HTERT RPE-1 (cell line): ENCODE measurements around the gene ZXDB.
"Not testable (repeated sequence)": the region's sequence is repeated elsewhere in the genome, so short reads cannot be mapped to it uniquely, and the experiment has no call there.

Experiments used
- in situ Hi-C: fragments of 300-500 bp; cut with MboI; formaldehyde crosslinking; loops from 4 replicates; pipeline ENCODE4 v1.14.3; 2020; ENCODE audit warnings: low sequenced_read_pairs

ZXDB gene

DNA sequence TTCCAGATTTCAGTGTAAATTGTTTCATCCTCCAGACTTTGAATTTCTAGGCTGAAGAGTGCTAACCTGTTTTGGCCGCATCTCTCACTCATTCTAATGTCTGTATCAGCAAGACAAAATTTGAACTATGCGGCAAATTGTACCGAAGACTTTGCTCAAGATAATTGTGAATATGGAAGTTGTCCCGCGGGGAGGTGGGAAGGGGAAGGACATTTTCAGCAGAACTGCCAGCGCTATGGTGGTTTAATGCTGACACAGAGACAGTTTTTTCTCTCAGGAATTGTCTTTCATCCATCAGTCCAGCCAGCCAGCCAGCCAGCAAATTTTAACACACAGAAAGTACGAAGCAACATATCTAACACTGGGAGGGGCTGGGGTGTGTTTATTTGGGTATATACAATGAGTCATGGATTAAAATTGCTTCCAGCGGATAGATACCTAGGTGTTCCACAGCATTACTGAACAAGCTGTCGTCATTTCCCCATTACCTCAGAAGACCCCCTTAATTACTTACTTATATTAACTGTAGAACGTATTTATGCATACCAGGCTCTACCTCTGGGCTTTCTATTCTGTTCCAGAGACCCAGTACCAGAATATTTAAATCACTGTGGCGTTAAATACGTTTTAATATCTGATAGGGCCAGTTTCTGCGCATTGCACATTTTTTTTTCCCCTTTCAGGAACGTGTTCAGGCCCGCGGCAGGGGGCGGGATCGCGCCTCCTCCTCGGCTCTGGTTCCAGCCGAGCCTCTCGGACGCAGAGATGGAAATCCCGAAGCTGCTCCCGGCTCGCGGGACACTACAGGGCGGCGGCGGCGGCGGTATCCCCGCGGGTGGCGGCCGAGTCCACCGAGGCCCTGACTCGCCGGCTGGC, at the start of gene ZXDB:
Gene ZXDB (plus strand): TSS at position 728 of the 876 bp plus-strand sequence. CDS start 38 bp downstream, at position 766.
- in situ Hi-C loops: not testable (repeated sequence)

DNA sequence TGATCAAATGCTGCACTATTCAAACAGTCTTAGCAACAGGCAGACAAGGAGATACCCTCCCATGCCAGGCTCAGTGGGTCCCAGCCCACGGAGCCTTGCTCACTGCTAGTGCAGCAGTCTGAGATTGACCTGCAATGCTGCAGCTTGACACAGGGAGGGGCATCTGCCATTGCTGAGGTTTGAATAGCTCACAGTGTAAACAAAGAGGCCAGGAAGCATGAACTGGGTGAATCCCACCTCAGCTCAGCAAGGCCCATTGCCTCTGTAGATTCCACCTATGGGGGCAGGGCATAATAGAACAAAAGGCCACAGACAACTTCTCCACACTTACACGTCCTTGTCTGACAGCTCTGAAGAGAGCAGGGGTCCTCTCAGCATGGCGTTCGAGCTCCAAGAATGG, 26.6 kb upstream of the ZXDB start:
- in situ Hi-C loops: no loop called here

DNA sequence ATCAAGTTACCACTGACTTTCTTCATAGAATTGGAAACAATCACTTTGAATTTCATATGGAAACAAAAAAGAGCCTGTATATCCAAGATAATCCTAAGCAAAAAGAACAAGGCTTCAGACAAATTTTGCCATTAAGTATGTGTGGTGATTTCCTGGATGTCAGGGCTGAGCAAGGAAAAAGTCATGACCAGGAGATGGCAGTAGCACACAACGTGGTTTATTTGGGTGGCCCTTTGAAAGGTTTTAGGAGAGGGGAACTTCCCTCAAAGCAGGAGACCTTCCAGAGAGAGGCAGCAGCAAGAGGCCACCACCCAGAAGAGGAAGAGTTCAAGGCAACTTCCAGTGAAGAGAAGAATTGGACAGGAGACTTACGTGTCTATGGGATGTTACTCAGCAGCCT, 18.1 kb upstream of the ZXDB start:
- in situ Hi-C loops: no loop called here

DNA sequence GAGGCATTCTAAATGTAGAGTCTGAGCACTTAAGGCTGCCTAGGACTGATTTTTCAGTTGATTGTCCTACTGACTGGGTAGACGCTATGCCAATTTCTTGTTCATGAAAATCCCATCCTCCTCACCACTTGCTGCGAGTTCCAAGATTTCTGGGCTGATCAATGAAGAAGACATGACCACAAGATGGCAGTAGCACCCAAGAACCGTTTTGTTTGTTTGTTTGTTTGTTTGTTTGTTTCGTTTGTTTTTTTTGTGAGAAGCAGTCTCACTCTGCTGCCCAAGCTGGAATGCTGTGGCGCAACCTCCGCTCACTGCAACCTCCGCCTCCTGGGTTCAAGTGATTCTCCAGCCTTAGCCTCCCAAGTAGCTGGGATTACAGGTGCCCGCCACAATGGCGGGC, 8.9 kb upstream of the ZXDB start:
- in situ Hi-C loops: not testable (repeated sequence)

DNA sequence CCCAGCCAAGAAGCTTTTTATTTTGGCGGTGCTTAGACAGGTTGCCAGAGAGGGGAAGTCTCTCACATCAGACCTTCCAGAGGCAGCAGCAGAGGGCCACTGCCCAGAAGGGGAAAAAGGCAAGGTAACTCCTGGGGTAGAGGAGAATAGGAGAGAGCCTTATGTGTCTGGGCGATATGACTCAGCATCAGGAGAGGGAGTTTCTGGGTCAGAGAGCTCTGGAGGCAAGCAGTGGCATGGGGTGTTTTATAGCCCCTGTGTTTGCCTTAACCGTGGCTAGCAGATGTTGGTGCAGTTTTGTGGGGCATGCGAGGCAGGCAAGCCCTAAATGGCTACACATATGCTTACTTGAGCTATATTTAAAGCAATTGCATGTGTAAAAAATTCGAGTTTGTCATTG, 8.3 kb upstream of the ZXDB start:
- in situ Hi-C loops: no loop called here

DNA sequence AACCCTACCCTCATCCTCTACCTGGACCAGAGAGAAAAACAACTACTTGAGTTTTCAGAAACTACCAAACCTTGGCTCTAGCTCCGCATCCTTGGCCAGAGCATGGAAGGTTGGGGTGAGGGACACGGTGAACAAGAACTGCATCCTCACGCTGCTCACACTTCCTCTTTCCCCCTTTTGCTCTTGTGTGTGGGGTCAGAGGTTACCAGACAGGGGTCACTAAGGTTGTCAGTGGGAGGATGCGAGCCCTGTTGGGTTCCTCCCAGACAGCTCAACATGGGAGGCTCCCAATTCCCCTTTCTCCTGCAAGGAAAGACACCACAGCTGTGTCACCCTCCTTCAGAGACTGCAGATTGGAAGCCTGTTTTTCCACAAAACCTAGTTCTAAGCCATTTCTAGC, 5.5 kb upstream of the ZXDB start:
- in situ Hi-C loops: no loop called here

DNA sequence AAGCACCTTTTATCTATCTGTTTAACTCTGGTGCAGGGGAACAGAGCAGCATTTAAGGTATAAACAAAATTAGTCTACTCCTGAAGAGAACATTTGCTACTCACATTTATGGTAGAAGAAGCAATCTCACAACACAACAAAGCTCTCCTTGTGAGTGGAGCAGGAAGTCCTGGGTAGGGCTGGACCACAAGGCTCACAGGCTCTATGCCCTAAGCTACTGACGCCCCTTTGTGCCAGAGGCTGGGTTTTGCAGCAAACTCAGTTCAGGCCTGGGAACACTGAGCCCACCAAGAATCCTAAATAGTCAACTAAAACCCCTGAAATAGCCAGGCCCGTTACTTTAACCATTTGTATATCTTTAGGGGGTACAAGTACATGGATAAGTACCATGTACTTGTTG, 4.7 kb upstream of the ZXDB start:
- in situ Hi-C loops: no loop called here

DNA sequence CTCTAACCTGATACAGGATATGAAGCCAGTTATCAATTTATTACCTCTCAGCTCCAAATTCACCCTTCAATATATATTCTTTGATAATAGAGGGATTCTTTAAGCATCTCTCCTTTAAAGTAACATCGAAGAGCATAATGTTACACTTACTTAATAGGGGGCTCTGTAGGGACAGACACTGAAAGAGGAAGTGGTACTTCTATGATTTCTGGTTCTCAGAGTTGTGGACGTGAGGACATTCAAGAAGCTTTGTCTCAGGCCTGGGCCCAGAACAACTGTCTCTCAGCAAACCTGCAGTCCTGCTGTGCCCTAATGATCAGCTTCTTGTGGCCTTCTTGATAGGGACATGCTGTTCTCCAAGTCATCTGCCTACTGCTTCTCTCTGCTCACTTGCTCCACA, 4.2 kb upstream of the ZXDB start:
- in situ Hi-C loops: no loop called here

DNA sequence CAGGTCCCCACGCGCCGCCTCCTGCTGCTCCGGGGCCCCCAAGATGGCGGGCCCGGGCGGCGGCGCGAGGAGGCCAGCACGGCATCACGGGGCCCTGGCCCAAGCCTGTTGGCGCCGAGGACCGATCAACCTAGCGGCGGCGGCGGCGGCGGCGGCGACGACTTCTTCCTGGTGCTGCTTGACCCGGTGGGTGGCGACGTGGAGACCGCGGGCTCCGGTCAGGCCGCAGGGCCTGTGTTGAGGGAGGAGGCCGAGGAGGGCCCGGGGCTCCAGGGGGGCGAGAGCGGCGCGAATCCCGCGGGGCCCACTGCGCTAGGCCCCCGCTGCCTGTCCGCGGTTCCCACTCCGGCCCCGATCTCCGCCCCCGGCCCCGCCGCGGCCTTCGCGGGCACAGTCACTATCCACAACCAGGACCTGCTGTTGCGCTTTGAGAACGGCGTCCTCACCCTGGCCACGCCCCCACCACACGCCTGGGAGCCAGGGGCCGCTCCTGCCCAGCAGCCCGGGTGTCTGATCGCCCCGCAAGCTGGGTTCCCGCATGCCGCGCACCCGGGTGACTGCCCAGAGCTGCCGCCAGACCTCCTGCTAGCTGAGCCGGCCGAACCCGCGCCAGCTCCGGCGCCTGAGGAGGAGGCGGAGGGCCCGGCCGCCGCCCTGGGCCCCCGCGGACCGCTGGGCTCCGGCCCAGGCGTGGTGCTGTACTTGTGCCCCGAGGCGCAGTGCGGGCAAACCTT, 516 bp downstream of the ZXDB start:
- in situ Hi-C loops: not testable (repeated sequence)

DNA sequence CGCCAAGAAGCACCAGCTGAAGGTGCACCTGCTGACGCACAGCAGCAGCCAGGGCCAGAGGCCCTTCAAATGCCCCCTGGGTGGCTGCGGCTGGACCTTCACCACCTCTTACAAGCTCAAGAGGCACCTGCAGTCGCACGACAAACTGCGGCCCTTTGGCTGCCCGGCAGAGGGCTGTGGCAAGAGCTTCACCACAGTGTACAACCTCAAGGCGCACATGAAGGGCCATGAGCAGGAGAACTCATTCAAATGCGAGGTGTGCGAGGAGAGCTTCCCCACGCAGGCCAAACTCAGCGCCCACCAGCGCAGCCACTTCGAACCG, 1.0 kb downstream of the ZXDB start:
- in situ Hi-C loops: not testable (repeated sequence)

DNA sequence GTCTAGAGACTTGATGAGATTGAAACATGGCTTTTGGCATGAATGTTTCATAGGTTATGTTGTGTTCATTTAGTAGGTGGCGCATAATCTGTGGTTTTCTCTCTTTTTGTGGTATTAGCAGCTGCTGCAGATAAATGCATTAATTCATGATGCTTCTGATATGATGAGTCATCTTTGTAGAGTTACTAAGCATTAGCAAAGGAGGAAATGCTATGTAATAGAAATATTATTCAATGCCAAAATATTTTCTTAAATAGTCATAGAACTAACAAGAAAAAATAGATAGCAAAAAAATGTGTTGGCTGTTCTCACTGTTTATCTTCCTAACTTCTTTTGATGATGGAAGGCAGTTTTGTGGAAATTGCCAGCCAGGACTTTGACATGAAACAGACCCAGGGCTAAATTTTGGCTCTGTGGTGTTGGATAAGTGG, 3.6 kb downstream of the ZXDB start:
- in situ Hi-C loops: no loop called here

DNA sequence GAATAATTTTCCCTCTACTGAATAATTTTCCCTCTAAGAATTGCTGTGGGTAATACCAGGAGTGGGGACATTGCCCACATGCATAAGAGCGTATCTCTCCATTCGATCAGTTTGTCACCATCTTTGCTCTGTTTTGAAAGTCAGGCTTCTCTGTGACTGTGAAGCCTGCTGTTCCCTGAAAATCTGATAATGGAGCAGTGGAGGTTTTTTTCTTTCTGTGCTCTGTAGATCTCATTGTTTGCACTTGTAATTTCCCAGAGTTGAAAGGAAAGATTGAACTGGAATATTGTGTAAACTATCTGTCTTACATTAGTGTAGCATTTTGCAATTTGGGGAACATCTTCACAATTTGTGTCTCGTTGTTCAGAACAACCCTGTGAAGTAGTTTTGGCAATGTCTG, 4.3 kb downstream of the ZXDB start:
- in situ Hi-C loops: no loop called here

DNA sequence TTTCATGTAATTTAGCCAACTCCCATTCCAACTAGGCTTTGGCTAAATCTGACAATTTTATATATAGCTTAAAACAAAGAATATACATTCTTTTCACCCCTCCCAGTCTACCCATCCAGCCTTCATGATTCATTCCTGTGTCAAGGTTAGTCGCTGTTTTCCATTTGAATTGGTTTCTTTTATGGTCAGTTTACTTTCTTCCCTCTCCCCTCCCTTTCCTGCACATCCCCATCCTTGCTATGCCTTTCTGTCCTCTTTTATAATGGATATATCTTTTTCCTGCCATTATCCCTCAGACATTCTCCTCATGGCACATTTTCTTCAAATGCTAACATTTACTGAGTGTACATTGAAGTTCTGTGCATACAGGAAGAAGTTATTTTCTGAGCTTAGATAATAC, 4.7 kb downstream of the ZXDB start:
- in situ Hi-C loops: no loop called here

DNA sequence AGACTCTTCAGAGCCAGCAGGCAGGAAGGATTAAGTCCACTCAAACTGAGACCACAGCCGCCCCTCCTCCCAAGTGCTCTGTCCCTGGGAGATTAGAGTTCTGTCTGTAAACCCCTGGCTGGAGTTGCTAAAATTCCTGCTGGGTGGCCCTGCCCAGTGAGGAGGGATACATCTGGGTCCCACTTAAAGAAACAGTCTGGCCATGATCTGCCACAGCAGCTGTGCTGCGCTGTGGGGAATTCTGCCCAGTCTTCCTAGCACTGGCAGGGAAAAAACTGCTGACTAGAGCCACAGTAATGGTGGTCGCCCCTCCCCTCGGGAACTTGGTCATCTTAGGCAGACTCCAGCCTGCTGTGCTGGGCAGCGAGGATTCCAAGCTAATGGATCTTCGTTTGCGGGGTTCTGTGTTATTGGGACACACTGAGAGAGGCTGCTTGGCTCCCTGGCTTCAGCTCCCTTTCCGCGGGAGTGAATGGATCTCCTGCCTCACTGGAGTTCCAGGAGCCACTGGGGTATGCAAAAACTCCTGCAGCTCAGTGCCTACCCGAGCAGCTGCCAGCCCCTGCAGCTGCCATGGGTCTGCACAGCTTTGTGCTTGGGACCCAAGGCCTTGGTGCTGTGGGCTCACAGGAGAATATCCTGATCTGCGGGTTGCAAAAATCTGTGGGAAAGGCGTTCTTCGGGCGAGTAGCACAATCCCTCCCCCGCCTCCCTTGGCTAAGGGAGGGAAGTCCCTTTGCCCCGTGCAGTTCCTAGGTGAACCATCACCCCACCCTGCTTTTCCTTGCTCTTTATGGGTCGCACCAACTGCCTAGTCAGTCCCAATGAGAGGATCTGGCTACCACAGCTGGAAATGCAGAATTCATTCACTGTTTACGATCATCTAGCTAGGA, 15.7 kb downstream of the ZXDB start:
- in situ Hi-C loops: no loop called here

DNA sequence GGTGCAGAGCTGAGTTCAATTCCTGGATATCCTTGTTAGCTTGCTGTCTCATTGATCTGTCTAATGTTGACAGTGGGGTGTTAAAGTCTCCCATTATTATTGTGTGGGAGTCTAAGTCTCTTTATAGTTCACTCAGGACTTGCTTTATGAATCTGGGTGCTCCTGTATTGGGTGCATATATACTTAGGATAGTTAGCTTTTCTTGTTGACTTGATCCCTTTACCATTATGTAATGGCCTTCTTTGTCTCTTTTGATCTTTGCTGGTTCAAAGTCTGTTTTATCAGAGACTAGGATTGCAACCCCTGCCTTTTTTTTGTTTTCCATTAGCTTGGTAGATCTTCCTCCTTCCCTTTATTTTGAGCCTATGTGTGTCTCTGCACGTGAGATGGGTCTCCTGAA, 21.5 kb downstream of the ZXDB start:
- in situ Hi-C loops: not testable (repeated sequence)

DNA sequence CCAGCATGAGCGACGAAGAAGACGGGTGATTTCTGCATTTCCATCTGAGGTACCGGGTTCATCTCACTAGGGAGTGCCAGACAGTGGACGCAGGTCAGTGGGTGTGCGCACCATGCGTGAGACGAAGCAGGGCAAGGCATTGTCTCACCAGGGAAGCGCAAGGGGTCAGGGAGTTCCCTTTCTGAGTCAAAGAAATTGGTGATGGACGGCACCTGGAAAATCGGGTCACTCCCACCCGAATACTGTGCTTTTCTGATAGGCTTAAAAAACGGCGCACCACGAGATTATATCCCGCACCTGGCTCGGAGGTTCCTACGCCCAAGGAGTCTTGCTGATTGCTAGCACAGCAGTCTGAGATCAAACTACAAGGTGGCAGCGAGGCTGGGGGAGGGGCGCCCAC, 37.6 kb downstream of the ZXDB start:
- in situ Hi-C loops: not testable (repeated sequence)

DNA sequence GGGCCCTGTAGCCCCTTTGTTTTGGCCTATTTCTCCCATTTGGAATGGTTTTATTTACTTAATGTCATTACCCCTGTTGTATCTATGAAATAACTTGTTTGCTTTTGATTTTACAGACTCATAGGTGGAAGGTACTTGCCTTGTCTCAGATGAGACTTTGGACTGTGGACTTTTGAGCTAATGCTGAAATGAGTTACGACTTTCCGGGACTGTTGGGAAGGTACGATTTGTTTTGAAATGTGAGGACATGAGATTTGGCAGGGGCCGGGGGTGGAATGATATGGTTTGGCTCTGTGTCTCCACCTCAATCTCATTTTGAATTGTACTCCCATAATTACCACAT, 48.8 kb downstream of the ZXDB start:
- in situ Hi-C loops: no loop called here

DNA sequence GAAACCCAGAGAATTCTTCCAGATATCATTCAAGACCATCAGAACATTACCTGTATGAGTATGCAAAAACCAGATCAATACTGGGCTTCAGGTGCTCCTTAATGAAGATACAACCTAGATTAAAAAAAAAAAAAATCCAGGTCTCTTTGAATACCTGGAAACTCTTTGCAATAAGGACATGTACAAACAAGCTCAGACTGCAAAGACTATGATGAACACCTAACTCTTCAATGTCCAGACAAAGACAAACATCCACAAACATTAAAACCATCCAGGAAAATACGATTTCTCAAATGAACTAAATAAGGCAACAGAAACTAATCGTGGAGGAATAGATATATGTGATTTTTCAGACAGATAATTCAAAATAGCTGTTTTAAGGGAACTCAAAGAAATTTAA, 49.5 kb downstream of the ZXDB start:
- in situ Hi-C loops: no loop called here

DNA sequence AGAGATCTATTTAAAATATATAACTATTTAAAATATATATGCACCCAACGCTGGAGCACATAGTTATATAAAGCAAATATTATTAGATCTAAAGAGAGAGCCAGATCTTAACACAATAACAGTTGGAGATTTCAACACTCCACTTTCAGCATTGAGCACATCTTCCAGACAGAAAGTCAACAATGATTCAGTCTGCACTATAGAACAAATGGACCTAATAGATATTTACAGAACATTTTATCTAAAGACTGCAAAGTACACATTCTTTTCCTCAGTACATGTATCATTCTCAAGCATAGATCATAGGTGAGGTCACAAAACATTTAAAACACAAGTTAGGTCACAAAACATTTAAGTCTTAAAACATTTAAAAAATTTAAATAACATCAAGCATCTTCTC, 51.9 kb downstream of the ZXDB start:
- in situ Hi-C loops: no loop called here

DNA sequence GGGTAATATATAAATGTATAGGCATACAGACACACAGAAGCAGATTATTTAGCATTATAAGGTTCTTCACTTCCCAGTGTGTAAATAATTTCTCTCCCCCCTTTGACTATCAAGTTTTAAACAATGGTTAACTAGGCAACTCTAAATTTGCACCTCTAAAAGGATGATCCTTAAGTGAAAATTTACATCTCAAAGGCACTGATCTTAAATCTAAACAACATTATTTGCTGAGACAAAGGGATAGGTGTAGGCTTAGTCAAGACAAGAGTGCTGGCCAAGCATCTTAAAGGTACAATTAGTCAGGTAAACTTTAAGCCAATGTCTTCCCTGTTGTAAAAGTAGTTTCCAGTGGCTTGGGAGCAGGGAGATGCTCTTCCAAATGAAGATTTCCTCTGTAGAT, 55.2 kb downstream of the ZXDB start:
- in situ Hi-C loops: no loop called here
